WERI-Rb-1 (cell line): ENCODE results near the gene CIP2A.

Source experiments
- DNase-seq: peaks from one replicate; pipeline ENCODE4 v3.0.0-alpha.2; 2020
- H3K27ac ChIP-seq: fragments of 250-450 bp; sonication (Bioruptor Pico); 2 replicates; pipeline ENCODE4 v1.5.1; 2020; ENCODE audit warnings: mild to moderate bottlenecking, moderate library complexity
- H3K27me3 ChIP-seq: fragments of 250-450 bp; sonication (Bioruptor Pico); 2 replicates; pipeline ENCODE4 v1.5.1; 2021; ENCODE audit warnings: mild to moderate bottlenecking, low read depth, moderate library complexity; ENCODE audit not compliant: insufficient read depth, severe bottlenecking
- H3K36me3 ChIP-seq: fragments of 250-450 bp; sonication (Bioruptor Pico); 2 replicates; pipeline ENCODE4 v1.5.1; 2020; ENCODE audit warnings: mild to moderate bottlenecking, moderate library complexity
- H3K4me3 ChIP-seq: 2 replicates; pipeline ENCODE4 v1.5.1; 2011; ENCODE audit warnings: low read depth, mild to moderate bottlenecking, control low read depth, low read length
- H3K9me3 ChIP-seq: fragments of 250-450 bp; sonication (Bioruptor Pico); 2 replicates; pipeline ENCODE4 v1.5.1; 2021; ENCODE audit warnings: mild to moderate bottlenecking, moderate library complexity; ENCODE audit not compliant: severe bottlenecking
- CTCF ChIP-seq: IDR thresholded peaks from 2 replicates; pipeline ENCODE4 v1.5.1; 2011; ENCODE audit warnings: low read depth, mild to moderate bottlenecking, control low read depth, inconsistent platforms, low read length

The CIP2A gene

GRCh38 chr3:108599677-108600409 is 10.6 kb upstream of the CIP2A start:
- Histone ChIP-seq H3K4me3 (no peak overlapping the region), H3K9me3 (no peaks in the 10 kb centered on the region), H3K27ac (no peak overlapping the region), H3K36me3 (no peaks in the 10 kb centered on the region), H3K27me3 (no peaks in the 10 kb centered on the region)
- DNase-seq: no peak
- TF ChIP-seq CTCF: no peak

- no peak for DNase-seq
- Histone ChIP-seq H3K27ac (no peak overlapping the region), H3K9me3 (no peaks in the 10 kb centered on the region), H3K36me3 (no peaks in the 10 kb centered on the region), H3K27me3 (no peaks in the 10 kb centered on the region), H3K4me3 (no peak overlapping the region)
- TF ChIP-seq CTCF: no peak
Observed at GRCh38 chr3:108598375-108598774, 9.1 kb upstream of the CIP2A start.

GRCh38 chr3:108595321-108595720 is 6.1 kb upstream of the CIP2A start:
- no peaks in the 10 kb centered on the region for H3K36me3 ChIP-seq
- TF ChIP-seq CTCF: no peak

GRCh38 chr3:108590460-108590859 is 1.2 kb upstream of the CIP2A start:
- Histone ChIP-seq H3K36me3 (peaks cover 6% of the 10 kb centered on the region; the same call in 1 of the 2 replicates), H3K27me3 (no peaks in the 10 kb centered on the region), H3K9me3 (no peaks in the 10 kb centered on the region), H3K27ac (no peak overlapping the region), H3K4me3 (peak overlapping the region; percentile 100)
- TF ChIP-seq CTCF: no peak
- DNase-seq: no peak

More at GRCh38 chr3:108595321-108595720, 6.1 kb upstream of the CIP2A start:
- DNase-seq: no peak
- H3K27me3 ChIP-seq: no peaks in the 10 kb centered on the region
- H3K27ac ChIP-seq: no peak overlapping the region
- no peak overlapping the region for H3K4me3 ChIP-seq
- H3K9me3 ChIP-seq: no peaks in the 10 kb centered on the region

- Histone ChIP-seq H3K36me3 (peaks cover 10% of the 10 kb centered on the region), H3K9me3 (no peaks in the 10 kb centered on the region), H3K4me3 (peak overlapping the region; percentile 100), H3K27ac (peak overlapping the region; percentile 93), H3K27me3 (no peaks in the 10 kb centered on the region)
- no peak for TF ChIP-seq CTCF
- no peak for DNase-seq
Observed at GRCh38 chr3:108589998-108590323, 723 bp upstream of the CIP2A start.

- H3K27me3 ChIP-seq: no peaks in the 10 kb centered on the region
- DNase-seq: no peak
- H3K27ac ChIP-seq: peak overlapping the region; percentile 93
- no peak for TF ChIP-seq CTCF
- peaks cover 24% of the 10 kb centered on the region for H3K36me3 ChIP-seq
- H3K9me3 ChIP-seq: no peaks in the 10 kb centered on the region
- H3K4me3 ChIP-seq: peak overlapping the region; percentile 100
Observed at GRCh38 chr3:108588601-108589000, 637 bp downstream of the CIP2A start.
